ENCODE data around the gene CD164. TPM values are rescaled to one million over a fixed set of nuclear protein-coding genes. Genes with fewer than 3 reads are reported as not detected.

Gene CD164
- total and polyA plus RNA-seq, 2 of the 4 experiments (the other 2 are of a cell fraction), result 146 to 150 TPM

DNA sequence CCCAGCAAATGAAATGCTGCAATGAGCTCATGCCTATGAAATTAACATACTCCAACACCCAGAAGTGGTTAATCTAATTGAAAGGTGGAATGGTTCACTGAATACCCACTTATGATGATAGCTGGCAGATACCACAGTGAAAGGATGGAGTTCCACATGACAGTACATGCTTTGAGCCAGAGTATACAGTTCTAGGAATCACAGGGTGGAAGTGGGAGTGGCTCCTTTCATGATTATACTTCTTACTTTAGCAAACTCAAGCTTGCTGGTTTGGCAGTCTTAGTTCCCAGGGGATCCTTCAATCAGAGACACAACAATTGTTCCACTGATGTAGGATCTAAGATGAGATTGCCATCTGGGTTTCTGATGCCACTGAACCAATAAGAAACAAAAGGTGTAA lies 21.5 kb downstream of the CD164 start:
- Histone ChIP-seq H3K9ac (ENCODE audit: low read depth, low read length) (no peak overlapping the region), H3K56ac (ENCODE audit: extremely low read depth, insufficient read depth, low read length) (no peak overlapping the region), H3K36me3 (ENCODE audit: control insufficient read depth, insufficient read depth, low read length) (peaks cover 41% of the 10 kb centered on the region), H3K4me2 (ENCODE audit: low read depth, low read length) (no peak overlapping the region), H4K5ac (ENCODE audit: low read depth, low read length) (no peak overlapping the region), H3K9me3 (ENCODE audit: control insufficient read depth, insufficient read depth, low read length) (peaks cover 3% of the 10 kb centered on the region; the same call in 1 of the 2 replicates), H3K9me1 (ENCODE audit: insufficient read depth, low read length) (no peaks in the 10 kb centered on the region), H2BK120ac (ENCODE audit: low read depth, low read length) (no peak overlapping the region), H2AK9ac (replicated peaks; ENCODE audit: low read depth, low read length, poor library complexity) (no peak overlapping the region), H2BK5ac (ENCODE audit: low read depth, low read length, poor library complexity, severe bottlenecking) (no peak overlapping the region), H3K23ac (ENCODE audit: low read depth, low read length) (no peak overlapping the region), H4K91ac (ENCODE audit: insufficient read depth, low read depth, low read length) (no peak overlapping the region), H2AK5ac (ENCODE audit: low read depth, low read length) (no peak overlapping the region), H3K4ac (ENCODE audit: low read depth, low read length) (no peak overlapping the region), H3K4me3 (ENCODE audit: insufficient read depth, low read depth, low read length) (no peak overlapping the region), H3K4me1 (ENCODE audit: control insufficient read depth, insufficient read depth, low read length) (no peaks in the 10 kb centered on the region), H3K27me3 (ENCODE audit: control insufficient read depth, insufficient read depth, low read length) (no peaks in the 10 kb centered on the region), H3K27ac (ENCODE audit: insufficient read depth, low read length) (no peak overlapping the region), H3K79me1 (ENCODE audit: low read depth in 1 of 2, low read length in 2 of 2) (peaks cover 9 to 24% of the 10 kb centered on the region in 2 experiments; a peak in 3 of 4 replicates), H4K8ac (ENCODE audit: low read depth in 2 of 2, low read length in 2 of 2) (no peak overlapping the region), H4K20me1 (ENCODE audit: insufficient read depth, low read length) (peaks cover 8% of the 10 kb centered on the region), H3K14ac (replicated peaks; ENCODE audit: low read depth, low read length) (no peak overlapping the region), H2AFZ (replicated peaks; ENCODE audit: low read length, poor library complexity) (no peak overlapping the region), H3K18ac (ENCODE audit: low read depth, low read length) (no peak overlapping the region), H2BK15ac (ENCODE audit: low read depth, low read length) (no peak overlapping the region), H2BK20ac (ENCODE audit: low read depth, low read length) (no peak overlapping the region)
- DNase-seq (no peak), ATAC-seq (ENCODE audit: low read depth) (no peak)
- no TSS peak for BruUV-seq (replicated peaks)
- dilution Hi-C loops (cut with HindIII; ENCODE audit: low sequenced_read_pairs, unreplicated experiment), result no loop called here
- in situ Hi-C loops (cut with MboI; ENCODE audit: low sequenced_read_pairs), result no loop called here
- ChIA-PET POLR2A (ENCODE audit: unreplicated experiment) (no interaction called here), CTCF (no interaction called here)
- TF ChIP-seq, protein P1, sequence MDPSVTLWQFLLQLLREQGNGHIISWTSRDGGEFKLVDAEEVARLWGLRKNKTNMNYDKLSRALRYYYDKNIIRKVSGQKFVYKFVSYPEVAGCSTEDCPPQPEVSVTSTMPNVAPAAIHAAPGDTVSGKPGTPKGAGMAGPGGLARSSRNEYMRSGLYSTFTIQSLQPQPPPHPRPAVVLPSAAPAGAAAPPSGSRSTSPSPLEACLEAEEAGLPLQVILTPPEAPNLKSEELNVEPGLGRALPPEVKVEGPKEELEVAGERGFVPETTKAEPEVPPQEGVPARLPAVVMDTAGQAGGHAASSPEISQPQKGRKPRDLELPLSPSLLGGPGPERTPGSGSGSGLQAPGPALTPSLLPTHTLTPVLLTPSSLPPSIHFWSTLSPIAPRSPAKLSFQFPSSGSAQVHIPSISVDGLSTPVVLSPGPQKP (IDR thresholded peaks at IDR 0.05; ENCODE audit: borderline replicate concordance, low read depth, low read length), result no peak
- TF ChIP-seq, protein P2, sequence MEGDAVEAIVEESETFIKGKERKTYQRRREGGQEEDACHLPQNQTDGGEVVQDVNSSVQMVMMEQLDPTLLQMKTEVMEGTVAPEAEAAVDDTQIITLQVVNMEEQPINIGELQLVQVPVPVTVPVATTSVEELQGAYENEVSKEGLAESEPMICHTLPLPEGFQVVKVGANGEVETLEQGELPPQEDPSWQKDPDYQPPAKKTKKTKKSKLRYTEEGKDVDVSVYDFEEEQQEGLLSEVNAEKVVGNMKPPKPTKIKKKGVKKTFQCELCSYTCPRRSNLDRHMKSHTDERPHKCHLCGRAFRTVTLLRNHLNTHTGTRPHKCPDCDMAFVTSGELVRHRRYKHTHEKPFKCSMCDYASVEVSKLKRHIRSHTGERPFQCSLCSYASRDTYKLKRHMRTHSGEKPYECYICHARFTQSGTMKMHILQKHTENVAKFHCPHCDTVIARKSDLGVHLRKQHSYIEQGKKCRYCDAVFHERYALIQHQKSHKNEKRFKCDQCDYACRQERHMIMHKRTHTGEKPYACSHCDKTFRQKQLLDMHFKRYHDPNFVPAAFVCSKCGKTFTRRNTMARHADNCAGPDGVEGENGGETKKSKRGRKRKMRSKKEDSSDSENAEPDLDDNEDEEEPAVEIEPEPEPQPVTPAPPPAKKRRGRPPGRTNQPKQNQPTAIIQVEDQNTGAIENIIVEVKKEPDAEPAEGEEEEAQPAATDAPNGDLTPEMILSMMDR (conservative IDR thresholded peaks at IDR 0.05; ENCODE audit: low read depth, low read length), result no peak
- intact Hi-C loops (cut with micrococcal nuclease), result no loop called here
